Astrocyte of the spinal cord (primary cell): ENCODE measurements around the gene KIF3C.

Source experiments
- DNase-seq: peaks from one replicate; pipeline ENCODE4 v3.0.0; 2011; ENCODE audit warnings: low read depth, low spot score
- H3K4me3 ChIP-seq: 2 replicates; pipeline ENCODE4 v1.5.1; 2011; ENCODE audit warnings: low read depth, mild to moderate bottlenecking, low read length, moderate library complexity
- in situ Hi-C: cut with HindIII; loops from 2 replicates; pipeline ENCODE4 v1.10.0; 2017; ENCODE audit warnings: low sequenced_read_pairs
- TF ChIP-seq, protein P1 (sequence below): IDR thresholded peaks from 2 replicates; pipeline ENCODE4 v1.5.1; 2012; ENCODE audit warnings: low read depth, mild to moderate bottlenecking, low read length, inconsistent platforms

The KIF3C gene

DNA sequence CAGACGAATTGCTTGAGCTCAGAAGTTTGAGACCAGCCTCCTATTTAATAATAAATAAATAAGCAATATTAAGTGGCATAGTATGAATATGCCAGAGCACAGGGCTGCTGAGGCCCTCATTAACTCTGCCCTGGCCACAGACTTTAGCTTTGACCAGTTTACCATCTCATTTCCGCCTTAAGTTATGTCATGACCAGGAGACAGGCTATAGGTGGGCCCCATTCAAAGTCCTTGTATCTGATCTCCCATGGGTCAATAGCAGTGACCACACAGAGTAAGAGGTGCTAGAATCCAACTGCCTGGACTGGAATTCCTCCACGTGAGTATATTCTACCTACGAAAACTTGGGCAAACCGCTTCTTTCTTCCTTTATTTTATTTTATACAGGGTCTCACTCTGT, 90.6 kb downstream of the KIF3C start:
- TF ChIP-seq, protein P1, sequence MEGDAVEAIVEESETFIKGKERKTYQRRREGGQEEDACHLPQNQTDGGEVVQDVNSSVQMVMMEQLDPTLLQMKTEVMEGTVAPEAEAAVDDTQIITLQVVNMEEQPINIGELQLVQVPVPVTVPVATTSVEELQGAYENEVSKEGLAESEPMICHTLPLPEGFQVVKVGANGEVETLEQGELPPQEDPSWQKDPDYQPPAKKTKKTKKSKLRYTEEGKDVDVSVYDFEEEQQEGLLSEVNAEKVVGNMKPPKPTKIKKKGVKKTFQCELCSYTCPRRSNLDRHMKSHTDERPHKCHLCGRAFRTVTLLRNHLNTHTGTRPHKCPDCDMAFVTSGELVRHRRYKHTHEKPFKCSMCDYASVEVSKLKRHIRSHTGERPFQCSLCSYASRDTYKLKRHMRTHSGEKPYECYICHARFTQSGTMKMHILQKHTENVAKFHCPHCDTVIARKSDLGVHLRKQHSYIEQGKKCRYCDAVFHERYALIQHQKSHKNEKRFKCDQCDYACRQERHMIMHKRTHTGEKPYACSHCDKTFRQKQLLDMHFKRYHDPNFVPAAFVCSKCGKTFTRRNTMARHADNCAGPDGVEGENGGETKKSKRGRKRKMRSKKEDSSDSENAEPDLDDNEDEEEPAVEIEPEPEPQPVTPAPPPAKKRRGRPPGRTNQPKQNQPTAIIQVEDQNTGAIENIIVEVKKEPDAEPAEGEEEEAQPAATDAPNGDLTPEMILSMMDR: no peak
- no peak overlapping the region for H3K4me3 ChIP-seq
- in situ Hi-C loops: no loop called here
- no peak for DNase-seq

DNA sequence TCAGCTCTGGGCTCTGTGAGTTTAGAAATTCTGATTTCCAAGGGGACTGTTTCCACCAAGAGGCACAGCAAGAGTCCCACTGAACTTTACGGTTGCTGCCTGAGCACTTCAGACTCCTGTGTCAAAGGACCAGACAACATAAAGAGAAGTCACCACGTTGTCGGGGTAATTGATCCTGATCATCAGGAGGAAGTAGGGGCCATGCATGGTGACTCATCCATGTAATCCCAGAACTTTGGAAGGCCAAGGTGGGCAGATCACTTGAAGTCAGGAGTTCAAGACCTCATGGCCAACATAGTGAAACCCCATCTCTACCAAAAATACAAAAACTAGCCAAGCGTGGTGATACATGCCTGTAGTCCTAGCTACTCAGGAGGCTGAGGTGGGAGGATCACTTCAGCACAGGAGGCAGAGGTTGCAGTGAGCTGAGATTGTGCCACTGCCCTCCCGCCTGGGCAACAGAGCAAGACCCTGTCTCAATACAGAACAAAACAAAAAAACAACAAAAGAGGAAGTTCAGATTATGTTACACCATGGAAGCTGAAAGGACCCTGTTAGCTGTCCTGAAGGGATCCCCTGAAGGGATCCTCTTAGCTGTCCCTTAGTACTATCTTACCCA, 94.6 kb downstream of the KIF3C start:
- in situ Hi-C loops: no loop called here
- DNase-seq: no peak
- no peak overlapping the region for H3K4me3 ChIP-seq
- TF ChIP-seq, protein P1: no peak

DNA sequence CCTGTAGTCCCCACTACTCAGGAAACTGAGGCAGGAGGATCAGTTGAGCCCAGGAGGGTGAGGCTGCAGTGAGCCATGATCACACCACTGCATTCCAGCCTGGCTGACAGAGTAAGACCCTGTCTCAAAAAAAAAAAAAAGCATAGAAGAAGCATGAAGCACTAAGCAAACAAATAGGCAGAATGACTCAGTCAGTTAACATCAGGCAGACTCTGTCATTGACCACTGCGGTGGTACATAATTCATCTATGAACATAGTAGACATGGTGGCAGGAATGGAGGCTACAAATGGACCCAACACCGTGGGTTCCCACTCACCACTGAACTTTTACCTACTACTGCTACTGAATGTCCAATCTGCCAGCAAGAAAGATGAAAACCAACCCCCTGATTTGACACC, 96.4 kb downstream of the KIF3C start:
- TF ChIP-seq, protein P1: no peak
- peak; percentile 89 for DNase-seq
- in situ Hi-C loops: no loop called here
- H3K4me3 ChIP-seq: no peak overlapping the region

DNA sequence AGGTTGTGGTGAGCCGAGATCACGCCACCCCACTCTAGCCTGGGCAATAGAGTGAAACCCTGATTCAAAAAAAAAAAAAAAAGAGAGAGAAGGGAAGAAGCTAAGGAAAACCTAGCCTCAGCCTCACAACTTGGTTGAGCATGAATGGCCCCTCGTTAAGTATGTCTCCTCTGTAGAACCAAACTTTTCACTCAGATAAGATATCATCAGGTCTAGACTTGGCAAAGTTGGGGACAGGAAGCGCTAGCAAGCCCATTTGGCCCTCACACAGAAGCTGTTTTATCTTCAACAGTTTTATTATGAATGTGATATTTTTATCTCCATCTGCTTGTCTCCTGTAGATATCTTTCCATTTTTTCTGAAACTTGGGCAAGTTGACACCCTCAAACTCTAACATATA, 100.5 kb downstream of the KIF3C start:
- DNase-seq: no peak
- H3K4me3 ChIP-seq: no peak overlapping the region
- TF ChIP-seq, protein P1: no peak
- in situ Hi-C loops: no loop called here

DNA sequence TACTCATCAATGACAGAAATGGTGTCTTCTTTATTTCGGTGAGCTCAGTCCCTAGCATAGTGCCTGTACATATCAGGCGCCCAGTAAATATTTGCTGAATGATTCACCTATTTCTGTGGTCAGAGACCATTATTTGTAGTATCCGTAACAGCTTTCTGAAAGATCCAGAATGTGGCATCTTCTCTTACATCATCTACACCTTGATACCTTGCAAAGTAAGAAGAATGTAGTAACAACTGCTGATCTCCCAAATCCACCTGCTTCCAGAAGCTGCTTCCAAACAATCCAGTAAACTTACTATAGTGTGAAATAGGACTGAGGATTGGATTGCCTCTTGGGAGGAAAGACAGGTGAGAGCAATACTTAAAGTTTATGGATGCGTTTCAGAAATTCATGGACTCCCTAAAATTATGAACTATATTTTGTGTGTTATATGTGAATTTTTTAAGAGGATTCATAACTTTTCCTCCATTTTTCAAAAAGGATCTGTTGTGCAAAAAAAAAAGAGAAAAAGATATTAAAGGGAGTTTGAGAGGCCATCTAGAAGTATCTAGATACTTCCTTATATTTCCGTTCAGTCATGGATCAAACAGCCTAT, 103.1 kb downstream of the KIF3C start:
- DNase-seq: peak; percentile 65
- in situ Hi-C loops: no loop called here
- peak overlapping the region; percentile 50 for H3K4me3 ChIP-seq
- TF ChIP-seq, protein P1: no peak

DNA sequence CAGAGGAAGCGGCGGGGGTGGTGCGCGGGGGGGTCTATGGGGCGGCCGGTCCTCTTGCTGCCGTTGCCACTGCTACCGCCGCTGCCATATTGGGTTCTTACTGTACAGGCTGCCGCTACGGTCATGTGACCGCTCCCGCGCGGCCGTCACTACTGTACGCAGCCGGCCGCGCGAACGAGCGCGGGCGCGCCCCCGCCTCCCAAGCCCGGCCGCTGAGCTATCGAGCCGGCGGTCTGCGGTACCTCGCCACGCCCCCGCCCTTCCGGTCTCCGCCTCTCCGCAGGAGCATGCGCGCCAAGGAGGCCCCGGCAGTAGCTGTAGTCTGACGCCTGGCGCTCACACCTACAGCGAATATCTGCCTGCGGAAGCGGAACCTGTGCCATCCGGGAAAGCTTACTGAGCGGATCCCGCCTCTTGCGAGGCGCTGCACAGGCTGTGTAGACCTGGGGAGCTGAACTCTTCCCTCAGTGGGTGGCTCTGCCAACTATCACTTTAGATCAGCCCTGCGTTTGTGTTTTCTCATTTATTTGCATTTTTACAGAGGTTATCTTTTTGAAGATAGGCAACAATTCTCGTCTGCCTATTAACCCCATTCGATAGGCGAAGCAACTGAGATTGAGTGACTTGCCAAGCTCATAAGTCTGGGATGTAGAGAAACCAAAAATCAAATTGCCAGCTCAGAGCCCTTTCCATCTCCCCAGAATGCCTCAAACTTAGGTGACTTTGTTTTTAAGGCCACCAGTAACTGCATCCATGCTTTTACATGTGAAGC, 103.8 kb downstream of the KIF3C start, which contains the start of gene ASXL2:
Gene ASXL2 (minus strand): TSS at position 127 of the 772 bp plus-strand sequence. CDS start 265 bp downstream, outside the sequence.
- H3K4me3 ChIP-seq: peak within 1 kb of the TSS; percentile 99
- TF ChIP-seq, protein P1: no peak
- DNase-seq: peak; percentile 98
- in situ Hi-C loops: no loop called here
